ENCODE results near the gene AP1S1.
"Not testable (repeated sequence)": the region's sequence is repeated elsewhere in the genome, so short reads cannot be mapped to it uniquely, and the experiment has no call there.

AP1S1 gene

GRCh38 chr7:101153969-101154692 lies at the start of gene AP1S1:
Gene AP1S1, plus strand, starts transcription at chr7:101154476. Its CDS starts 39 bp downstream, at chr7:101154515.
- DNase-seq (ENCODE audit: low spot score) = peak; percentile 95

- DNase-seq (ENCODE audit: low spot score) = no peak
Measured at GRCh38 chr7:101104799-101105198, 49.5 kb upstream of the AP1S1 start.

GRCh38 chr7:101105248-101105647 lies 49.0 kb upstream of the AP1S1 start:
- DNase-seq (ENCODE audit: low spot score) = not testable (repeated sequence)

- no peak for DNase-seq (ENCODE audit: low spot score)
Measured at GRCh38 chr7:101106386-101106785, 47.9 kb upstream of the AP1S1 start.

GRCh38 chr7:101108330-101108857 lies 45.9 kb upstream of the AP1S1 start:
- DNase-seq (ENCODE audit: low spot score) = peak; percentile 64

GRCh38 chr7:101108961-101109360 lies 45.3 kb upstream of the AP1S1 start:
- DNase-seq (ENCODE audit: low spot score) = no peak

GRCh38 chr7:101109368-101109767 lies 44.9 kb upstream of the AP1S1 start:
- no peak for DNase-seq (ENCODE audit: low spot score)

- no peak for DNase-seq (ENCODE audit: low spot score)
Measured at GRCh38 chr7:101111261-101111660, 43.0 kb upstream of the AP1S1 start.

GRCh38 chr7:101112233-101112632 lies 42.0 kb upstream of the AP1S1 start:
- peak; percentile 51 for DNase-seq (ENCODE audit: low spot score)

- not testable (repeated sequence) for DNase-seq (ENCODE audit: low spot score)
Measured at GRCh38 chr7:101113140-101113539, 41.1 kb upstream of the AP1S1 start.

GRCh38 chr7:101113836-101114235 lies 40.4 kb upstream of the AP1S1 start:
- DNase-seq (ENCODE audit: low spot score) = no peak

- DNase-seq (ENCODE audit: low spot score) = no peak
Measured at GRCh38 chr7:101114492-101114891, 39.8 kb upstream of the AP1S1 start.

- DNase-seq (ENCODE audit: low spot score) = no peak
Measured at GRCh38 chr7:101115215-101115614, 39.1 kb upstream of the AP1S1 start.

- DNase-seq (ENCODE audit: low spot score) = no peak
Measured at GRCh38 chr7:101116898-101117297, 37.4 kb upstream of the AP1S1 start.

GRCh38 chr7:101118856-101119255 lies 35.4 kb upstream of the AP1S1 start:
- no peak for DNase-seq (ENCODE audit: low spot score)

GRCh38 chr7:101119876-101120275 lies 34.4 kb upstream of the AP1S1 start:
- no peak for DNase-seq (ENCODE audit: low spot score)

- DNase-seq (ENCODE audit: low spot score) = no peak
Measured at GRCh38 chr7:101120315-101120714, 34.0 kb upstream of the AP1S1 start.

- DNase-seq (ENCODE audit: low spot score) = not testable (repeated sequence)
Measured at GRCh38 chr7:101121631-101121990, 32.7 kb upstream of the AP1S1 start.

- DNase-seq (ENCODE audit: low spot score) = no peak
Measured at GRCh38 chr7:101121991-101122932, 32.0 kb upstream of the AP1S1 start.

GRCh38 chr7:101122933-101123702 lies 31.2 kb upstream of the AP1S1 start:
- DNase-seq (ENCODE audit: low spot score) = no peak

GRCh38 chr7:101123703-101124068 lies 30.6 kb upstream of the AP1S1 start:
- no peak for DNase-seq (ENCODE audit: low spot score)

Measured in Ammon's horn (tissue), 1 donor.